IMR-90 (cell line): ENCODE data around the gene RRP1B.

Experiments used
- CHD1 ChIP-seq: IDR thresholded peaks from 2 replicates; pipeline ENCODE4 v1.6.1; 2012; ENCODE audit warnings: low read depth, low read length, improper control_type of control experiment
- CTCF ChIP-seq: conservative IDR thresholded peaks from 2 replicates; pipeline ENCODE4 v1.5.1; 2012; ENCODE audit warnings: mild to moderate bottlenecking, low read depth, low read length, improper control_type of control experiment
- ELK1 ChIP-seq: fragments of 150-350 bp; IDR thresholded peaks from 2 replicates; pipeline ENCODE4 v1.6.1; 2016; ENCODE audit warnings: low read depth, mild to moderate bottlenecking, low read length, moderate library complexity, borderline replicate concordance
- MXI1 ChIP-seq: IDR thresholded peaks from 2 replicates; pipeline ENCODE4 v1.6.1; 2012; ENCODE audit warnings: low read depth, mild to moderate bottlenecking, low read length, moderate library complexity, borderline replicate concordance
- NFE2L2 ChIP-seq: fragments of 150-350 bp; IDR thresholded peaks from 2 replicates; pipeline ENCODE4 v1.6.1; 2016; ENCODE audit warnings: low read depth, mild to moderate bottlenecking, low read length
- POLR2A ChIP-seq: IDR thresholded peaks from 2 replicates; pipeline ENCODE4 v1.6.1; 2012; ENCODE audit warnings: mild to moderate bottlenecking, low read depth, low read length
- RAD21 ChIP-seq: IDR thresholded peaks from 2 replicates; pipeline ENCODE4 v1.6.1; 2012; ENCODE audit warnings: low read length, improper control_type of control experiment
- TF ChIP-seq, protein P1 (sequence below): fragments of 150-350 bp; IDR thresholded peaks from 2 replicates; pipeline ENCODE4 v1.6.1; 2017; ENCODE audit warnings: mild to moderate bottlenecking, antibody characterized with exemption, low read length, low read depth

- TF ChIP-seq CTCF = peak; percentile 99
- TF ChIP-seq ELK1 = no peak
- TF ChIP-seq POLR2A = peak; percentile 69
- TF ChIP-seq MXI1 = no peak
- peak; percentile 100 for TF ChIP-seq RAD21
- TF ChIP-seq CHD1 = no peak
- peak; percentile 40; the same call in 1 of the 2 replicates for TF ChIP-seq NFE2L2
- TF ChIP-seq, protein P1, sequence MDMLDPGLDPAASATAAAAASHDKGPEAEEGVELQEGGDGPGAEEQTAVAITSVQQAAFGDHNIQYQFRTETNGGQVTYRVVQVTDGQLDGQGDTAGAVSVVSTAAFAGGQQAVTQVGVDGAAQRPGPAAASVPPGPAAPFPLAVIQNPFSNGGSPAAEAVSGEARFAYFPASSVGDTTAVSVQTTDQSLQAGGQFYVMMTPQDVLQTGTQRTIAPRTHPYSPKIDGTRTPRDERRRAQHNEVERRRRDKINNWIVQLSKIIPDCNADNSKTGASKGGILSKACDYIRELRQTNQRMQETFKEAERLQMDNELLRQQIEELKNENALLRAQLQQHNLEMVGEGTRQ = no peak
Observed at GRCh38 chr21:43646550-43647260, 12.7 kb upstream of the RRP1B start.
